ENCODE measurements around the gene FXYD7. TPM values are rescaled to one million over a fixed set of nuclear protein-coding genes. Genes with fewer than 3 reads are reported as not detected.
"Not testable (repeated sequence)": the region's sequence is repeated elsewhere in the genome, so short reads cannot be mapped to it uniquely, and the experiment has no call there.

FXYD7 gene
- total and polyA plus RNA-seq, 9 donors: 0.38 to 1.4 (median 0.68) TPM

- H3K27me3 ChIP-seq (ENCODE audit: control insufficient read depth, insufficient read depth, low read length): peaks cover 2% of the 10 kb centered on the region
- no peaks in the 10 kb centered on the region for H3K36me3 ChIP-seq (ENCODE audit: control insufficient read depth, insufficient read depth, low read length)
- H3K9me3 ChIP-seq (replicated peaks; ENCODE audit: control insufficient read depth, low read depth, low read length): no peaks in the 10 kb centered on the region
- peaks cover 3% of the 10 kb centered on the region for H3K4me1 ChIP-seq (ENCODE audit: control insufficient read depth, insufficient read depth, low read length)
- H3K27ac ChIP-seq (ENCODE audit: low read length): no peak overlapping the region
- 49% methylated on average over 16 of the region's 16 CpGs for WGBS (ENCODE audit: insufficient coverage)
- no peak for DNase-seq
- no peak overlapping the region for H3K4me3 ChIP-seq (ENCODE audit: low read length)
Observed at GRCh38 chr19:35100588-35101533, 42.2 kb upstream of the FXYD7 start.

GRCh38 chr19:35101949-35102348, 41.1 kb upstream of the FXYD7 start:
- no CpG with 5 or more reads among the region's 10 CpGs for WGBS (ENCODE audit: insufficient coverage)
- not testable (repeated sequence) for H3K36me3 ChIP-seq (ENCODE audit: control insufficient read depth, insufficient read depth, low read length); H3K4me3 ChIP-seq (ENCODE audit: low read length); DNase-seq; H3K9me3 ChIP-seq (replicated peaks; ENCODE audit: control insufficient read depth, low read depth, low read length); H3K4me1 ChIP-seq (ENCODE audit: control insufficient read depth, insufficient read depth, low read length); H3K27me3 ChIP-seq (ENCODE audit: control insufficient read depth, insufficient read depth, low read length); H3K27ac ChIP-seq (ENCODE audit: low read length)

DNA sequence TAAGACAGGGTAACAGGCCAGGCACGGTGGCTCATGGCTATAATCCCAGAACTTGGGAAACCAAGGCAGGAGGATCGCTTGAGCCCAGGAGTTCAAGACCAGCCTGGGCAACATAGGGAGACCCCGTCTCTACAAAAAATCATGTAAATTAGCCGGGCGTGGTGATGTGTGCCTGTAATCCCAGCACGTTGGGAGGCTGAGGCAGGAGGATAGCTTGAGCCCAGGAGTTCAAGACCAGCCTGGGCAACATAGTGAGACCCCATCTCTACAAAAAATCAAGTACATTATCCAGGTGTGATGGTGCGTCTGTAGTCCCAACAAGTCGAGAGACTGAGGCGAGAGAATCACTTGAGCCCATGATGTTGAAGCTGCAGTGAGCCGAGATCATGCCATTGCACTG, 39.4 kb upstream of the FXYD7 start:
- not testable (repeated sequence) for H3K9me3 ChIP-seq (replicated peaks; ENCODE audit: control insufficient read depth, low read depth, low read length); H3K4me1 ChIP-seq (ENCODE audit: control insufficient read depth, insufficient read depth, low read length); DNase-seq; H3K4me3 ChIP-seq (ENCODE audit: low read length); H3K27ac ChIP-seq (ENCODE audit: low read length); H3K36me3 ChIP-seq (ENCODE audit: control insufficient read depth, insufficient read depth, low read length); H3K27me3 ChIP-seq (ENCODE audit: control insufficient read depth, insufficient read depth, low read length)
- WGBS (ENCODE audit: insufficient coverage): 77% methylated on average over 10 of the region's 10 CpGs

- peaks cover 2% of the 10 kb centered on the region for H3K27me3 ChIP-seq (ENCODE audit: control insufficient read depth, insufficient read depth, low read length)
- no peak overlapping the region for H3K27ac ChIP-seq (ENCODE audit: low read length)
- H3K4me3 ChIP-seq (ENCODE audit: low read length): no peak overlapping the region
- no peaks in the 10 kb centered on the region for H3K4me1 ChIP-seq (ENCODE audit: control insufficient read depth, insufficient read depth, low read length)
- DNase-seq: no peak
- H3K36me3 ChIP-seq (ENCODE audit: control insufficient read depth, insufficient read depth, low read length): no peaks in the 10 kb centered on the region
- H3K9me3 ChIP-seq (replicated peaks; ENCODE audit: control insufficient read depth, low read depth, low read length): peaks cover 4% of the 10 kb centered on the region
- 88% methylated on average over 11 of the region's 11 CpGs for WGBS (ENCODE audit: insufficient coverage)
Observed at GRCh38 chr19:35104361-35104760, 38.7 kb upstream of the FXYD7 start.

DNA sequence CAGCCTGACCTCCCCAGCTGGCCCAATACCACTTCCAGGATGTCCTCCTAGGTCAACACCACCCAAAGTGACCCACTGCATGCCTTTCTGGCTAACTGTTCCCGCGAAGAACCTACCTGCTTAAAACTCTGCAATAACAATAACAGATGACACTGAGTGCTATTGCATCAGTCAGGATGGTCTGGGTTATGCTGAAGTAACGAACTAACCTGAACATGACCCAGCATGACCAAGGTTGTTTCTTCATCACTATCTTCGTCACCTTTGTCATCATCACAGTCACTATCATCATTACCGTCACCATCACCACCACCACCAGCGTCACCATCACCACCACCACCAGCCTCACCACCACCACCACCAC, 38.0 kb upstream of the FXYD7 start:
- DNase-seq: no peak
- WGBS (ENCODE audit: insufficient coverage): 98% methylated on average over 4 of the region's 6 CpGs
- Histone ChIP-seq H3K9me3 (replicated peaks; ENCODE audit: control insufficient read depth, low read depth, low read length) (peaks cover 4% of the 10 kb centered on the region), H3K4me3 (ENCODE audit: low read length) (no peak overlapping the region), H3K36me3 (ENCODE audit: control insufficient read depth, insufficient read depth, low read length) (no peaks in the 10 kb centered on the region), H3K4me1 (ENCODE audit: control insufficient read depth, insufficient read depth, low read length) (no peaks in the 10 kb centered on the region), H3K27ac (ENCODE audit: low read length) (no peak overlapping the region), H3K27me3 (ENCODE audit: control insufficient read depth, insufficient read depth, low read length) (peaks cover 2% of the 10 kb centered on the region)

DNA sequence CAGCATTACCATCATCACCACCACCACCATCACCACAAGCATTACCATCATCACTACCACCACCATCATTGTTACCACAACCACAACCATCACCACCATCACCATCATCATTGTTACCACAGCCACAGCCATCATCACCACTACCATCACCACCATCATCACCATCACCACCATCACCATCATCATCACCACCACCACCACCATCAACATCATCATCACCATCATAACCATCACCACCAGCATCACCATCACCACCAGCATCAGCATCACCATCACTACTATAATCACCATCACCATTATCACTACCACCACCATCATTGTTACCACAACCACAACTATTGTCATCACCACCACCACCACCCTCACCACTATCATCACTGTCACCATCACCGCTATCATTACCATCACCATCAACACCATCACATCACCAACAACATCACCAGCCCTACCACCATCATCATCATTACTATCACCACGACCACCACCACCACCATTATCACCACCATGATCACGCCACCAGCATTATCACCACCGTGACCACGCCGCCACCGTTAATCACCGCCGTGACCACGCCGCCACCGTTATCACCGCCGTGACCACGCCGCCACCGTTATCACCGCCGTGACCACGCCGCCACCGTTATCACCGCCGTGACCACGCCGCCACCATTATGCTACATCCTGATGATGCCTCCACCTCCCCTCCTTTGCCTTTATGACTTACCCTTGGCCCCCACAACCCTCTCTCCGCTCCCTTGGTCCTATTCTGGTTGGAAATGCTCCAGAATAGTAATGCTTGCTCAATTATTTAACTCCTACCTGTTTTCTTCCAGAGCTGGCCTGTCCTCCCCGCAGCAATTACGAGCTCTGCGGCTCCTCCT, 37.4 kb upstream of the FXYD7 start:
- Histone ChIP-seq H3K27ac (ENCODE audit: low read length) (no peak overlapping the region), H3K4me1 (ENCODE audit: control insufficient read depth, insufficient read depth, low read length) (no peaks in the 10 kb centered on the region), H3K9me3 (replicated peaks; ENCODE audit: control insufficient read depth, low read depth, low read length) (peaks cover 4% of the 10 kb centered on the region), H3K4me3 (ENCODE audit: low read length) (no peak overlapping the region), H3K27me3 (ENCODE audit: control insufficient read depth, insufficient read depth, low read length) (peaks cover 2% of the 10 kb centered on the region), H3K36me3 (ENCODE audit: control insufficient read depth, insufficient read depth, low read length) (no peaks in the 10 kb centered on the region)
- 88% methylated on average over 29 of the region's 30 CpGs for WGBS (ENCODE audit: insufficient coverage)
- no peak for DNase-seq

DNA sequence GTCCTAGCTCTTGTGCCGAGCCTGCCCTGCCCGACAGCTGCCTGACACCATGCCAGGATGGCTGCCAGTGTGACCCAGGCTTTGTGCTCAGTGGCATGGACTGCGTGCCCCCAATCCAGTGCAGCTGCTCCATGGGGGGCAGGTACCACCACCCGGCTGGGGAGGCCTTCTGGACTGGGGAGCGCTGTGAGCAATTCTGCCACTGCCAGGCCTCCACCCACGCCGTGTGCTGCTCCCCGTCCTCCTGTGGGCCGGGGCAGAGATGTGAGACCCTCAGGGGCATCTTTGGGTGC, 36.8 kb upstream of the FXYD7 start:
- H3K27ac ChIP-seq (ENCODE audit: low read length): no peak overlapping the region

DNA sequence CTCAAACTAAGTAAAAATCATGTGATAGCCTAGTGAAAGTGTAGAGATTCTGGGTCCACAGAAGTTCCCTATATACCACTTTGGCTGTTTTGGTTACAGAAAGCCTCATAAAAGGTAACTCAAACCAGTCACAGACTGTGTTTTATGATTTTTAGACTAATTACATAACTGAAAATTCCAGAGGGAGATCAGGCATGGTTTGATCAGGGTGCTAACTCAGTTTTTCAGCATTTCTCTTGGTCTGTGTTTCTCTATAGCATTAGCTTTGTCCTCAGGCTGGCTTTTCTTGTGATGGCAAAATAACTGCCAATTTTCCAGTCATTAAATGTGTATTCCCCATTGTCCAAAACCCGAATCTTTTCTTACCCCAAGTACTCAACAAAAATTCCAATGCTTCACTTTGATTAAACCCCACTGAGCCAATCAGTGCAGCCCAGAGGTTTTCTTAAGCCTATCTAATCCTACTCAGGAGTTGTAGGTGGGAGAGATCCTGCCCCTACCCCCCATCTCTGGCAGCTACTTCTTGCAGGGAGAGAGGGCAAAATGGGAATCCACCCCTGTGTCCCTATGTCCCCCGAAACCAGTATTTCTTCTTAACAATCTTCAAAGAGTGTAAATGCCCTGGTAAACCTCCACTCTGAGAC, 36.0 kb upstream of the FXYD7 start:
- Histone ChIP-seq H3K4me3 (ENCODE audit: low read length) (no peak overlapping the region), H3K4me1 (ENCODE audit: control insufficient read depth, insufficient read depth, low read length) (no peaks in the 10 kb centered on the region), H3K9me3 (replicated peaks; ENCODE audit: control insufficient read depth, low read depth, low read length) (peaks cover 4% of the 10 kb centered on the region), H3K27me3 (ENCODE audit: control insufficient read depth, insufficient read depth, low read length) (peaks cover 2% of the 10 kb centered on the region), H3K36me3 (ENCODE audit: control insufficient read depth, insufficient read depth, low read length) (no peaks in the 10 kb centered on the region), H3K27ac (ENCODE audit: low read length) (no peak overlapping the region)
- no peak for DNase-seq
- WGBS (ENCODE audit: insufficient coverage): no CpG with 5 or more reads among the region's 2 CpGs

More for the DNA sequence above, 36.8 kb upstream of the FXYD7 start:
- DNase-seq: no peak
- no peaks in the 10 kb centered on the region for H3K36me3 ChIP-seq (ENCODE audit: control insufficient read depth, insufficient read depth, low read length)
- H3K9me3 ChIP-seq (replicated peaks; ENCODE audit: control insufficient read depth, low read depth, low read length): peaks cover 4% of the 10 kb centered on the region
- H3K27me3 ChIP-seq (ENCODE audit: control insufficient read depth, insufficient read depth, low read length): peaks cover 2% of the 10 kb centered on the region
- no peak overlapping the region for H3K4me3 ChIP-seq (ENCODE audit: low read length)
- no peaks in the 10 kb centered on the region for H3K4me1 ChIP-seq (ENCODE audit: control insufficient read depth, insufficient read depth, low read length)
- WGBS (ENCODE audit: insufficient coverage): 86% methylated on average over 7 of the region's 9 CpGs

GRCh38 chr19:35107545-35107944, 35.5 kb upstream of the FXYD7 start:
- 36% methylated on average over 4 of the region's 5 CpGs for WGBS (ENCODE audit: insufficient coverage)
- DNase-seq: no peak
- H3K4me1 ChIP-seq (ENCODE audit: control insufficient read depth, insufficient read depth, low read length): no peaks in the 10 kb centered on the region
- H3K4me3 ChIP-seq (ENCODE audit: low read length): no peak overlapping the region
- no peak overlapping the region for H3K27ac ChIP-seq (ENCODE audit: low read length)
- peaks cover 2% of the 10 kb centered on the region for H3K27me3 ChIP-seq (ENCODE audit: control insufficient read depth, insufficient read depth, low read length)
- no peaks in the 10 kb centered on the region for H3K36me3 ChIP-seq (ENCODE audit: control insufficient read depth, insufficient read depth, low read length)
- H3K9me3 ChIP-seq (replicated peaks; ENCODE audit: control insufficient read depth, low read depth, low read length): peaks cover 4% of the 10 kb centered on the region

DNA sequence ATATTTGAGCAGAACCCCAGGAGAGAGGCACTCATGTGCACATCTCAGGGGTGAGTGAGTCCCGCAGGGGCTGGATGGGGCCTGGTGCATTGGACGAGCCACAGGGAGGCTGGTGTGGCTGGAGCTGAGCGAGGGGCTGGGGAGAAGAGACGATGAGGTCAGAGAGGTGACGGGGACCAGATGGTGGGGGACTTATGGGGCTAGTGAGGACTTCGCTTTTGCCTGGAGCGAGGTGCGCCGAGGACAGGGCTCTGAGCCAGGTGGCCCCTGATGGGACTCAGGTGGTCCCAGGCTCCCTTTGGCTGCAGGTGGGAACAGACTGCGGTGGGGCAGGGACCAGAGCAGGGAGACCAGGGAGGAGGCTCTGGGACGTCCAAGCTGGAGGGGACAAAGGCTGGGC, 34.3 kb upstream of the FXYD7 start:
- Histone ChIP-seq H3K4me3 (ENCODE audit: low read length) (no peak overlapping the region), H3K27ac (ENCODE audit: low read length) (no peak overlapping the region), H3K4me1 (ENCODE audit: control insufficient read depth, insufficient read depth, low read length) (no peaks in the 10 kb centered on the region), H3K36me3 (ENCODE audit: control insufficient read depth, insufficient read depth, low read length) (no peaks in the 10 kb centered on the region), H3K9me3 (replicated peaks; ENCODE audit: control insufficient read depth, low read depth, low read length) (peaks cover 4% of the 10 kb centered on the region), H3K27me3 (ENCODE audit: control insufficient read depth, insufficient read depth, low read length) (peaks cover 2% of the 10 kb centered on the region)
- 61% methylated on average over 11 of the region's 11 CpGs for WGBS (ENCODE audit: insufficient coverage)
- no peak for DNase-seq

Data from muscle of leg (tissue), 11 donors.